ENCODE measurements around the gene CACNG4. TPM values are rescaled to one million over a fixed set of nuclear protein-coding genes. Genes with fewer than 3 reads are reported as not detected.

CACNG4 gene
- polyA plus RNA-seq, 3 donors: not detected

GRCh38 chr17:66963521-66963908 is 992 bp upstream of the CACNG4 start:
- Histone ChIP-seq H3K4me1 (ENCODE audit: control insufficient read depth in 1 of 2, insufficient read depth in 2 of 2, low read length in 2 of 2) (peaks cover 0 to 6% of the 10 kb centered on the region in 2 donors), H3K4me2 (replicated peaks; ENCODE audit: extremely low read depth, low read length, poor library complexity, severe bottlenecking) (no peak overlapping the region), H3K36me3 (replicated peaks in 1 of 2; ENCODE audit: control insufficient read depth in 1 of 2, insufficient read depth in 2 of 2, low read length in 2 of 2) (no peaks in the 10 kb centered on the region), H3K4me3 (replicated peaks in 1 of 3; ENCODE audit: low read depth in 2 of 3, low read length in 3 of 3) (no peak overlapping the region), H3K9me3 (replicated peaks in 1 of 2; ENCODE audit: control insufficient read depth in 1 of 2, insufficient read depth in 1 of 2, low read length in 2 of 2) (peaks cover 0 to 18% of the 10 kb centered on the region in 2 donors), H3K27me3 (ENCODE audit: control insufficient read depth in 2 of 2, insufficient read depth in 2 of 2, low read length in 2 of 2) (peaks cover 33 to 56% of the 10 kb centered on the region in 2 donors), H3K79me2 (ENCODE audit: insufficient read depth, low read length) (no peaks in the 10 kb centered on the region), H3K27ac (ENCODE audit: low read depth in 1 of 2, low read length in 2 of 2) (no peak overlapping the region), H2AFZ (ENCODE audit: insufficient read depth, low read depth, low read length, poor library complexity, severe bottlenecking) (no peak overlapping the region), H4K20me1 (ENCODE audit: insufficient read depth, low read length) (no peaks in the 10 kb centered on the region), H3K9ac (ENCODE audit: insufficient read depth, low read length, poor library complexity, severe bottlenecking) (no peak overlapping the region)
- Mint-ChIP-seq H3K9me3 (peaks cover 0 to 14% (median 8%) of the 10 kb centered on the region in 7 donors), H3K27me3 (ENCODE audit: low read depth in 3 of 3) (peaks cover 56 to 69% (median 66%) of the 10 kb centered on the region in 3 donors), H3K36me3 (no peaks in the 10 kb centered on the region), H3K4me3 (peak overlapping the region in 1 of 2 donors; percentile 85), H3K4me1 (peaks cover 8% of the 10 kb centered on the region), H3K27ac (no peak overlapping the region)
- WGBS (ENCODE audit: insufficient coverage): 58% methylated on average over 7 of the region's 8 CpGs
- intact Hi-C loops (cut with micrococcal nuclease): no loop called here
- DNase-seq: no peak
- TF ChIP-seq CTCF (IDR thresholded peaks at IDR 0.05): no peak

GRCh38 chr17:66964930-66965800 is 658 bp downstream of the CACNG4 start:
- H3K79me2 ChIP-seq (ENCODE audit: insufficient read depth, low read length): no peaks in the 10 kb centered on the region
- Mint-ChIP-seq H3K4me3 (peak overlapping the region; percentile 34 to 86), H3K36me3 (no peaks in the 10 kb centered on the region), H3K27me3 (ENCODE audit: low read depth in 3 of 3) (peaks cover 62 to 73% (median 63%) of the 10 kb centered on the region in 3 donors), H3K27ac (no peak overlapping the region), H3K4me1 (peaks cover 8% of the 10 kb centered on the region), H3K9me3 (peaks cover 0 to 14% (median 8%) of the 10 kb centered on the region in 7 donors)
- peak overlapping the region in 1 of 3 experiments; percentile 34 for H3K4me3 ChIP-seq (replicated peaks in 1 of 3; ENCODE audit: low read depth in 2 of 3, low read length in 3 of 3)
- H3K27me3 ChIP-seq (ENCODE audit: control insufficient read depth in 2 of 2, insufficient read depth in 2 of 2, low read length in 2 of 2): peaks cover 33 to 58% of the 10 kb centered on the region in 2 donors
- no peaks in the 10 kb centered on the region for H3K36me3 ChIP-seq (replicated peaks in 1 of 2; ENCODE audit: control insufficient read depth in 1 of 2, insufficient read depth in 2 of 2, low read length in 2 of 2)
- 1% methylated on average over 53 of the region's 92 CpGs for WGBS (ENCODE audit: insufficient coverage)
- no peak overlapping the region for H3K27ac ChIP-seq (ENCODE audit: low read depth in 1 of 2, low read length in 2 of 2)
- H3K4me1 ChIP-seq (ENCODE audit: control insufficient read depth in 1 of 2, insufficient read depth in 2 of 2, low read length in 2 of 2): peaks cover 0 to 6% of the 10 kb centered on the region in 2 donors
- H3K9me3 ChIP-seq (replicated peaks in 1 of 2; ENCODE audit: control insufficient read depth in 1 of 2, insufficient read depth in 1 of 2, low read length in 2 of 2): peaks cover 0 to 18% of the 10 kb centered on the region in 2 donors
- intact Hi-C loops (cut with micrococcal nuclease): no loop called here
- H2AFZ ChIP-seq (ENCODE audit: insufficient read depth, low read depth, low read length, poor library complexity, severe bottlenecking): no peak overlapping the region
- no peak for DNase-seq
- H4K20me1 ChIP-seq (ENCODE audit: insufficient read depth, low read length): no peaks in the 10 kb centered on the region
- TF ChIP-seq CTCF (IDR thresholded peaks at IDR 0.05): no peak
- H3K9ac ChIP-seq (ENCODE audit: insufficient read depth, low read length, poor library complexity, severe bottlenecking): no peak overlapping the region
- peak overlapping the region; percentile 60 for H3K4me2 ChIP-seq (replicated peaks; ENCODE audit: extremely low read depth, low read length, poor library complexity, severe bottlenecking)

Measured in CD14-positive monocyte (primary cell).